ENCODE measurements around the gene C22orf39.

The C22orf39 gene

DNA sequence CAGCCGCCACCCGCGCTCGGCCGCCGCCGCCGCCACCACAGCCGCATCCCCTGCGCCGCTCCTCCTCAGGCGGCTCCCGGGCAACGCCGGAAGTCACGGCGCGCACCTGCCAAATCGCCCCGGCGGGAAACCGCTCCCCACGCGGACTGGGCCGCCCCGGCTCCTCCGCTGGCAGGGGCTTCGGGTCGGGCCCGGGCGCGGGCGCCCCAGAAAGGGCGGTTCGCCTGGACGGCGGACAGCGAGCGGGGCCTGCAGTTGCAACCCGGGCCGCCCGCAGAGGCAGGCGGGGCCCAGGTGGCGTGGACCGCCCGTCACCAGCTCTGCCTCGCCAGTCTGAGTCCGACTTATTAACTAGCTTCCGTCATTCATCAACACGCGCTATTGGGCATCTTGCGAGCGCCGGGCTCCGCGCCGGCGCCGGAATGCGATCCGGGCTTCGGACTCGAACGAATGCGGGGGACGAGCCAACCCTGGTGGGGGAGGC lies 15.8 kb downstream of the C22orf39 start, which contains the start of gene HIRA:
TSS of gene HIRA (minus strand) at position 85 of the 484 bp plus-strand sequence. CDS start 257 bp downstream, outside the sequence.
- peak; percentile 56 to 80 for DNase-seq (ENCODE audit: extremely low read depth in 1 of 2, low read depth in 1 of 2)

DNA sequence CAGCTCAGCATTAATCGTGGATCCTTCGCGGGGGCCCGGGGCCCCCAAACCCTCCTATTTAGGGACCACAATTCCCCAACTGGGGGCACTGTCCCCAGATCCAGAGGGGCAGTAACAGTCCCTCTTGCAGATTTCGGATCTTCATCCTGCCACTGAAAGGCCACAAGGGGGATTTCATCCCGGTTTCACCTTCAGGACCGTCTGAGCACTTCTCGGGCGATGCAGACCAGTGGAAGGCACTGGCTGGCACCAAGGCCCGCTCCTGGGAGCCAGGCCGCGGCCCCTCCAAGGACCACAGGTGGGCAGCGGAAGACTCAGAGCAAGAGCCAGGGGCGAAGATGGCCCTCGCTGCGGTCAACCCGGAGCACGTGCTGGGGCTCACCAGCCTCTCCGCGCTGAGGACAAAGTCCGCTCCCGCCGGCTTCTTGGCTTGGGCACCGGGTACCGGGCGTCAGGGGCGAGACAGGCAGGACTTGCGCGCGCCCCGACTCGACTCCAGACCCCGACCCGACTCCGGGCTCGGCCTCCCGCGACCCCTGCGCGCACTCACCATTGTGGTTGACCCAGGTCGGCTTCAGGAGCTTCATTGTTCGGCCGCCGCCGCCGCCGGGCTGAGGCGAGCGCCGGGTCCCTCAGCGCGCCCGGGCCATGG lies 16.5 kb downstream of the C22orf39 start:
- no peak for DNase-seq (ENCODE audit: extremely low read depth in 1 of 2, low read depth in 1 of 2)

DNA sequence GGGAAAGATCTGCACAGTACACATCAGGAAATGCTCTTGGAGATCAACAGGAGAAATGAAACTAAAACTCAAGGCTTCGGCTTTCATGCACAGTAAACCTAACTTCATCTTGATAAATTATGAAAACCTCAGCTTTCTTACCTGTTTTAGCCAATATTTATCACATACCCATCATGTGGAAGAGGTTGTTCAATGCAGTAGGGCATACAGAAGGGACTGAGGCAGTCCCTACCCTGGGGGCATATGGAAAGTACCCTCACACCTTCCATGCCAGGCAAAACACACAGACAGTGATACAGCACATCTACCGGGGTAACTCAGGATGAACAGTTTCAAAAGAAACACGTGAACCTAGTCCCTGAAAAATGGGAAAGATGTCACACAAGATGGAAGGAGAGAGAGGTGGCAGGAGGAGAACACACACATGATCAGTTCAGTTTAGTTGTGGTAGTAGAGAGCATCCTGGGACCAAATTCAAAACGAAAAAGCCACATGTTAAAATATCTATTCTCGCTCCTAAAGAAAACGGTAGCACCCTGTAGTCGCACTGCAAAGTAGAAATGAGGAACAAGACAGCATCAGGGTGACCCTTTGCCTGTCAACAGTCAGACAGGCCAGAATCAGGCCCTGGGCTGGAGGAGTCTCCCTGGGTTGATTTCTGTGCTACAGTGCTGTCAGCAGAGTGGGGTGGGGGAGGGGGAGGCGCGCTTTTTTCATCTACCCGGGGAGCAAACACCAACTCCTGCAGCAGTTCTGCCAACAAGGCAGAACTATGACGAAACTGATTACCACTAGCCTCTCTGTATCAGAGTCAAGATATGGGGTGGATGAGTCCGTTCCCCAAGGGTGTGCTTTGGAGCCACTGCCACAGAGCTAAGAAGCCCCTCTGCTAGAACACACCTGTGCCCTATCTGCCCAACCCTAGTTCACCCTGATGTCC lies 17.3 kb downstream of the C22orf39 start:
- DNase-seq (ENCODE audit: extremely low read depth in 1 of 2, low read depth in 1 of 2), result no peak

DNA sequence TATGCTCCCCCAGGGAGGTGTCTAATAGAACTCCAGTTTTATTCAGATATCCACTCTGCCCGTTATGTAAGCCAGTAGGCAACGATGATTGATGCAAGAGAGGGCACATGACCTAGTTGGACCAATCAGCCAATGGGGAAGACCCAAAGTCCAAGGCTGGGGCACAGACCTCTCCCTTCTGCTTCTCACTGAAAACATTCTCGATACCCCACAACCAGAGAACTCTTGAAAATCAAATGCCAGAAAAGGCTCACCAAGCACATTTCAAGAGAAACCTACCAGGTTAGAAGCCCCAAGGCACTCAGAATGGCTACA lies 23.4 kb downstream of the C22orf39 start:
- no peak for DNase-seq (ENCODE audit: extremely low read depth in 1 of 2, low read depth in 1 of 2)

DNA sequence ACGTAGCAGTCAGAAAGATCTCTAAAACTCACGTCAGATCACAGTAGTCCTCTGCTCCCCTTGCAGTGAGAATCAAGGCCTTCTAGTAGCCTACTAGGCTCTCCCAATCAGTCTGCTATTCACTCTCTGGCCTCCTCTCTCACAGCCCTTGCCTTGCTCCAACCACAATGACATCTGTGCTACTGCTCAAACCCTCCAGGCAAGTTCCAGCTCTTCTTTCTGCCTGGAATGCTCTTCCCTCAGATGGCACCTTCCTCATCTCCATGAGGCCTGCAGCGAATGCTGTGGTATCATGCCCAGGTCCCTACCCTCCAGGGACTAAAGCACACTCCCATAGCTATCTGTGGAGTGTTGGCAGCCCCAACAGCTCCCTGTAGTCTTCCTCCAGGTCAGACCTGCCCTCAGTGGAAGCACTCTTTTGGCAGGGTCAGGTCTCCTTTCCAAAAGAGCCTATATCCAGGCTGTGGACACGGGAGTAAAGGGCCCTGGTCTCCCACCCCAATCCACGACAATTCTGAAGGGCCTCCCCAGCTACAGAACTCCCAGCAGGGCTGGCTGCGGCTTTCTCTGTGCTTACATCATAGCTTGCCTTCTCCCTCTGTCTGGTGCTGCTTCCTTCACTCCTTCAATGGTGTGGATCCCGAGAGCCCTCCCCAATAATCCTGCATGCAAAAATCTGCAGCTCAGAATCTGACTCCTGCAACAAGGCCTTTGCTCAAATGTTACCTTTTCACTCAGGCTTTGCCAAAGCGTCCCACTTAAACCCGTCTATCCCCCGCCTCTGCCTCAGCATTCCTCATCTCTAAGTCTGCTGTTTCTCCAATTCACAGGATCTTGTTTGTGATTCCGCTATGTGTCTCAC lies 24.8 kb downstream of the C22orf39 start:
- no peak for DNase-seq (ENCODE audit: extremely low read depth in 1 of 2, low read depth in 1 of 2)

DNA sequence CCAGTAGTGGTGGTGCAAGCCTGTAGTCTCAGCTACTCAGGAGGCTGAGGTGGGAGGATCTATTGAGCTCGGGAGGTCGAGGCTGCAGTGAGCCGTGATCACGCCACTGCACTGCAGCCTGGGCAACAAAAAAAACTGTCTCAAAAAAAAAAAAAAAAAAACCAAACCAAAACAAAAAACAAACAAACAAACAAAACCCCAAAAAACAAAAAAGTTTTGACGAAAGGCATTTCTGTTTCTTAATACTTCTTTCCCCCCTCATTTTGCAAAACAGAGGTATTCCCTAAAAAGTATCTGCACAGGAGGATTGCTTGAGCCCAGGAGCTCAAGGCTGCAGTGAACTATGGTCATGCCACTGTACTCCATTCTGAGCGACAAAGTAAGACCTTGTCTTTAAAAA lies 27.2 kb downstream of the C22orf39 start:
- DNase-seq (ENCODE audit: extremely low read depth in 1 of 2, low read depth in 1 of 2), result no peak

DNA sequence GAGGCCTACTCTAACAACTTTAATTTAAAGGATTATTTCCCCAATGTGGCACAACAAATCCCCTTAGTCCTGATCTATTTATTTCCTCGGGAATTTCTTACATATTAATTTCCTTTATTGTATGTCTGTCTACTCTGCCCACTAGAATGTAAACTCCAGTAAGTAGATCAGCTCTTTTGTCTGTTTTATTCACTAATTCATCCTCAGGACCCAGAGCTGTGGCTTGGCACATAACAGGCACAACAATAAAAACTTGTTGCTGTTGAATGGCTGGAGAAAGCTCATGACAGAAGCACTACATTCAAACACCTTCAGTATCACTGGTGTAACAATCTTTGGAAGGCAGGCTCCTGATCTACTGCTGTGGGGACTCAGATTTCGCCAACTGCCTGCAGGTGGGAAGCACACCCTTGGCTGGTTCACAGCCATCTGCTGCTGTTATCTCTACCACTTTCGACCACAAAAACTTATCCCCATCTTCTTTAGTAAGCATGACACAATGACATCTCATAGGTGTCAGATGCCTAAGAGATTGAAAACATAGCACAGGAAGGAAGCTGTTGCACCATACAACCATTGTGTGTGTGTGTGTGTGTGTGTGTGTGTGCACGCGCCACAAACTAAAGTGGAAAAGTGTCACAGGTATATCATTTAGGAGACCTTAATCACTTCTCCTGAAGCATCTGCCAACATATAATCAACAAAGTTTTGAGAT lies 27.9 kb downstream of the C22orf39 start:
- no peak for DNase-seq (ENCODE audit: extremely low read depth in 1 of 2, low read depth in 1 of 2)

DNA sequence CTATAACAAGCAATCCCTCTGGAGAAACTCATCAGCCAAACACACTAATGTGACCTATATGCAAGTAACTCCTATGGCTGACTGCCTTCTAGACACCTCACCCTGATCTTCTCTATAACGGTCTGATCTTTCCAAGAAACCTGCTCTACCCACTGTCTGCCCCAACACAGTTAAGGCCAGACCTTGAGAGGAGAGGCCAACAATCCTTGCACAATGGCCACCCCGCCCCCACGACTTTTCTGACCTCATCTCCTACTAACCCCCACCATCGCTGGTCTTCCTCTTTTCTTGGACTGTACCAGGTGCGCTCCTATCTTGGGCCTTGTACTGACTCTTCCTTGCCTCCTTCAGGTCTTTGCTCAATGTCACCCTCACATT lies 28.4 kb downstream of the C22orf39 start:
- DNase-seq (ENCODE audit: extremely low read depth in 1 of 2, low read depth in 1 of 2), result no peak

DNA sequence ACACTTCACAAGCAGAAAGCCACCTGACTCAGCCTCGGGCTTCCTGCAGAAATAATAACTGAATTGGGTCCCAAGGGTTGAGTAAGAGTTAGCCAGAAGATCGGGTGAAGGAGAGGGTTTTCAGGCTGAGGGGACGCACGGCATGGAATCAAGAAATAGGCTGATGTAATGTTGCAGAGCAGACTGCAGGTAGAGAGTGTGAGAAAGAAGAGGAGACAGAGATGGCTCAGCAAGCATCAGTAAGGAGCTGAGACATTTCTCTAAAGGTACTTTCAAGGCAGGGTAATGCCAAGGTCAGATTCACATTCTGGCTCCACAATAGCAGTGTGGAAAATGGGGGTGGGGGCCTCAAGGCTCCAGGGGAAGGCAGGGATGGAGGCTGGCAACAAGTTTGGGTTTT lies 34.6 kb downstream of the C22orf39 start:
- no peak for DNase-seq (ENCODE audit: extremely low read depth in 1 of 2, low read depth in 1 of 2)

DNA sequence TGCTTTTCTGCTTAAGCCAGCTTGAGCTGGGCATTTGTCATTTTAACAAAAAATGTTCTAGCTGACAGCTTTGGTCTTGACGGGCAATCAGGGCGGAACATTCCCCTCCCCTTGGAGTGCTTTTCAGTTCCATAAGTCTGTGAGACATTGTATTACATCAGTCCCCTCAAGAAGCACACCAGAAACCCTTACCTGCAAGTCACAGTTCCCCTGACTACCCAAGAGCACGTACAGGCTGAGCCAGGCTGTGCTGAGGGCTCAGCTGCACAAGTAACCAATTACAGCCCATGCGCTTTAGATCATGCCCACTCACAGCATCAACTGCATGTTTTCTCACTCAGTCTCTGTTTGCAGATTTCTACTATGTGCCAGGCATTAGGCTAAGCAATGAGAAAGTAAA lies 35.0 kb downstream of the C22orf39 start:
- no peak for DNase-seq (ENCODE audit: extremely low read depth in 1 of 2, low read depth in 1 of 2)

DNA sequence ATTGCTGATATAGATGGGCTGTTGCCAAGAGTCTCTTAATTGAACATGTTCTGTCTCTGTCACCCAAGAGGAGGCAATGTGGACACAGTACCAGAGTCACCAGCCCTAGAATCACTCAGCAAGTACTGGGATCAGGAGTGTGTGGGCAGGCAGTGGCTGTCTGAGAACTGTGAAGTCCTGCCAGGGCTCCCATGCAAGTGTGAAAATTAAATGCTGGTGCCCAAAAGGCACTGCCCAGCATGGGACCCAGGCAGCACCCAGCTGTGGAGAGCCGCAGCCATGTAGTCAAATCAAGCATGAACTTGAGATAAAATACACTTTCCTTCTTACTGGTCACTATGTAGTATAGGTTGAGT lies 35.8 kb downstream of the C22orf39 start:
- DNase-seq (ENCODE audit: extremely low read depth in 1 of 2, low read depth in 1 of 2), result no peak

DNA sequence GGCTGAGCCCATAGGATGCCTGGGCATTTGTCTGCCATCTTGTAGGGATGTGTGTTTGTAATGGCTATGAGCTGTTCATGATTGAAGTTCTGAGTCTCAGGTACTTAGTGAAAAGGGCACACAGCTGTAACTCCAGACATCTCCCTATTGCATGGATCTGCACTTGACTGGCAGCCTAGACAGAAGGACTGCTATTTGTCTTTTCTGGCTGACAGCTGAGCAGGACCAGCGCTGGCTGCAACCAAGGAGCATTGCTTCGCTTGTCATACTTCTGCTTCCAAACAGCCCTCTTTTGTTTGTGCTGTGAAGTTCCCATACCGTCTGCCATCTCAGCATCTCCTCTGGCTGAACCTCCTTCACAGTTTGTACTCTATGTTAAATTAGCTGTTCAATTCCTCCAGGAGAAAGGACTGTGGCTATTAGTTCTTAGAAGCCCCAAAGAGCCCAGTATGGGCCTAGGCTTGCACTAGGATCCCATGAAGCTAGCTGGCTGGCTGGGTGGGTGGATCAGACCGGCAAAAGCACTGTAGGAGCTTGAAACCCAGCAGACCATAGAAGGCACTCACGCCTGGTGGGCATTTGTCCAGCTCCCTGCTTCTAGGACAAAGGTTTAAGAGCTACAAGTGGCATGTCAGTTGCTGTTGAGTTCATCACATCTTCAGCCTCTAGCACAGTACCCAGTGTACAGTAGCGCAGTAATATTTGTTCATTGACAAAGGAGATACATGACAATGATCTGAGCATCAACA lies 36.4 kb downstream of the C22orf39 start:
- DNase-seq (ENCODE audit: extremely low read depth in 1 of 2, low read depth in 1 of 2), result no peak

DNA sequence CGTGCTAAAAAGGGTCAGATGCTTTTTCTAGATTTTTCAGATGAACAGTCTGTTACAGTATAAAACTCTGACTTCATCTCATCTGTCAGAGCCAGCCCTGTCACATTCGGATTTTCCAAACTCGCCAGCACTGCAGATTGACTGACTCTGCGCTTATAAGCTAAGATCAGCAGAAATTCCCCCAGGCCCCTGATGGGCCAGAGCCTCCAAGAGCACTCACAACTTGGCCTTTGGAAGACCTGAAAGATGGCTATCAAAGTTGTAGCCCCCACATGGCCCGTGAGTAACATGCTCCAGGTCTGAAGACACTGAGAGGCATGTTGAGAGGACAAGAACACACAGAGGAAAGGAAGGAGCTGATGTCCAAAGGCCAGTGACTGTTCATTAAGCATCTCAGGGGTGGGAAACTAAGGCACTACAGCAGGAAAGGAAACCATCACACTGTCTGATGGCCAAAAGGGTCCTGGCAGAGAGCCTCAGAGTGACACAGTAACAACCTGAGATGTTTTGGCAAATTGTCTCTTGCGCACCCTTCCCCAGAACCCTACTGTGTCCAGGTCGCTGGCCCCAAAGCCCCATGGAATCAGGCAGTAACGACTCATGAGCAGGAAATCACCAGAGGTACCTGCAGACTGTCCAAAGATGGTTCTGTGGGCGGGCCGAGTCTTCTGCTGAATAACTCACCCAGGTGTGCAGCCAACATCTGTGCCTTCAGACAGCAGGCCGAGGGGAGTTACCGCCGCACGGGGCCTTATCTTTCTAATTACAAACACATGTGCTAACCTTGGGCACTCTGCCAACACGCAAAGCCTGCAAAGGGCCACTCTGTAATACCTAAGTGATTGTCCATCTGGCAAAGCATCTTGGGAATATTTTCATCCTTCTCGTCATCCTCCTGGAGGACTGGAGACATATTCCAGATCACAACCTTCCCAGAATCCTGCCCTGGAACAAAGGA lies 39.6 kb downstream of the C22orf39 start:
- no peak for DNase-seq (ENCODE audit: extremely low read depth in 1 of 2, low read depth in 1 of 2)

DNA sequence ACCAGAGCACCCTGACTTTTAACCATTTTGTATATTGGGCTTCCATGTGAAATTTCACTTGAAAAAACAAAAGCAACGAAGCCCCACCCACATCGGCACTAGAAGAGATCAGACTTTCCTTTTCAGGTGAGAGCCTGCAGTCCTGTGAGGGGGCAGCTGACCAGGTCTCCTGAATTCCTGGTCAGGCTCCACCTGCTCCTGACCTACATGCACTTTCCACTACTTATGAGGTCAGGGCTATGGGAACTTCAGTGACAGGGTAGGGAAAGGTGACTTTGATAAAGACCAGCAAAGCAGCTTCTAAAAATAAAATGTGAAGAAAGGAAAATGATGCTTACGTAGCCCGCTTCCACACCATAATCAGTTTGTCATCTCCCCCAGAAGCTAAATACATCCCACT lies 40.7 kb downstream of the C22orf39 start:
- no peak for DNase-seq (ENCODE audit: extremely low read depth in 1 of 2, low read depth in 1 of 2)

DNA sequence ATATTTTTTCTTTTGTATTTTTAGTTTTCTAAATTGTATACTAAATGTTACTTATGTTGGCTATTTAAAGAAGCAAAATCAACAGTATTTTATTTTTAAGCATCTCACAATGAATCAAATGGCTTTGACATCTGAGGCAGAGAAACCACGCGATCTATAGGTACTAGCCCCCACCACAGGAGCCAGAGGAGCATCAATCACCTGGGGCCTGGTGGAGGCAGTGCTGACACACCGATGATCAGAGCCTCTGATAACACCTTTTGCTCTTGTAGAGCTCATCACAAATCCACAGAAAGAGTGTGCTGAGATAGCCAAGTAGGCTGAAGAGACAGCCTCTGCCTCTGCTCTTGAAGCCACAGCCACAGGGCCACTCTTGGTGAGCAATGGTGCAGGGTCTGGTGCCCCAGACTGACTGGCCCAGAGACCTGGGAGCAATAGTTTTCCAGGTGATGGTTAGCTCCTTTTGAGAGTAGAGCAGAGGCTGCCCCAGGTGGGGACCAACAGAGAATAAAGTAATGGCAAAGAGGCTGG lies 41.2 kb downstream of the C22orf39 start:
- no peak for DNase-seq (ENCODE audit: extremely low read depth in 1 of 2, low read depth in 1 of 2)

DNA sequence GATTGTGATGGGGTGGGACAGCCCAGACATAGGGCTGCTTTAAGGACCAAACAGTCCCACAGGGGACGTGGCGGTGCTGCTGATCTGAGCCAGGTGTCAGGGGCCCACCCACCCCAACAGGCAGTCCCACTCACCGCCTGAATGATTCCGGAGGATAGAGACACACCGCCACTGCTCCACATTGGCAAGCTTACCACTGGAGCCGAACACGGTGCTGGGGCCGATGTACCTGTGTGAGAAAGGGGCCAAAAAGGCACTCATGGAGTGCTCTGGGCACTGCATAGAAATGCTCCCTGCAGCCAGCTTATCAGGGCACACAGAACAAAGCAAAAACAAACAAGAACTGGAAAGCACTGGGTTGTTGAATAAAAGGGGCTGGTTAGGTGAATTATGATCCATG lies 41.9 kb downstream of the C22orf39 start:
- no peak for DNase-seq (ENCODE audit: extremely low read depth in 1 of 2, low read depth in 1 of 2)

DNA sequence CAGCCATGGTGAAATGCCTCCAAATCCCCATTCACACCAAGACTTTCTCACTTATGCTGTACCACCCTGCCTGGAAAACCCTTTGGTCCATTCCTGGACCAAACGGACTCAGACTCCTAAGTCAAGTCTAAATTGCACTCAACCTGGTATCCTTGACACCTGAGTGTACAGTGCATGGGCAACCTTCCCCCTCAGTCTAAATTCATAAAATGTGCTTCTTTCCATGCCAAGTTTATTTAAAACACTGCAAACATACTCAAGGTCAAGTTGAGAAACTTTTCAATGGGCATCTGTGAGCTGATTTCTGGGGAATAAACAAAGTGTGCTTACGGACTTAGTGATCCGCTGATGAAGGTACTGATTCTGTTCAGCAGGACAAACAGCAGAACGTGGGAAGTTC lies 42.4 kb downstream of the C22orf39 start:
- DNase-seq (ENCODE audit: extremely low read depth in 1 of 2, low read depth in 1 of 2), result no peak

DNA sequence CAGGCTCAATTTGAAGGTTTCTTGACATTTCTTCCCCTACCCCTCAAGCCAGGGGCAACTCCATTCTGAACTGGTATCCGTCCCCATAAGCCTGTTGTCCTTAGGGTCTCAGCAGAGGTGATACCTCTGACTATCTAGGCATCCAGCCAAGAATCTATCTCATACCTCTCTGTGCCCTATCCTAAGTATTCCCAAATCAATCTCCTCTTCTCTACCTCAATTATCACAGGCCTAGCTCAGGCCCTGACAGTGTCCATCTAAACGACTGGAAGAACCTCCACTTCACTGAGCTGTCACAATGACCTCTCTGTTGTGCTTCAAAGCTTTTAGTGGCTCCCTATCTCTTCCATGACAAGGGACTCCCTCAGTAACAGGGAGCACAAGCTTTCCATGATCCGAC lies 42.8 kb downstream of the C22orf39 start:
- no peak for DNase-seq (ENCODE audit: extremely low read depth in 1 of 2, low read depth in 1 of 2)

Data from activated CD8-positive, alpha-beta memory T cell treated with anti-CD3 and anti-CD28 coated beads for 1 hour (primary cell).